ENCODE measurements around the gene XRN2. TPM values are rescaled to one million over a fixed set of nuclear protein-coding genes. Genes with fewer than 3 reads are reported as not detected.

XRN2 gene
- total and polyA plus RNA-seq, 2 donors (not counting 1 experiment from before 2014, with no cell fraction given) = 19.0 to 46.2 TPM

DNA sequence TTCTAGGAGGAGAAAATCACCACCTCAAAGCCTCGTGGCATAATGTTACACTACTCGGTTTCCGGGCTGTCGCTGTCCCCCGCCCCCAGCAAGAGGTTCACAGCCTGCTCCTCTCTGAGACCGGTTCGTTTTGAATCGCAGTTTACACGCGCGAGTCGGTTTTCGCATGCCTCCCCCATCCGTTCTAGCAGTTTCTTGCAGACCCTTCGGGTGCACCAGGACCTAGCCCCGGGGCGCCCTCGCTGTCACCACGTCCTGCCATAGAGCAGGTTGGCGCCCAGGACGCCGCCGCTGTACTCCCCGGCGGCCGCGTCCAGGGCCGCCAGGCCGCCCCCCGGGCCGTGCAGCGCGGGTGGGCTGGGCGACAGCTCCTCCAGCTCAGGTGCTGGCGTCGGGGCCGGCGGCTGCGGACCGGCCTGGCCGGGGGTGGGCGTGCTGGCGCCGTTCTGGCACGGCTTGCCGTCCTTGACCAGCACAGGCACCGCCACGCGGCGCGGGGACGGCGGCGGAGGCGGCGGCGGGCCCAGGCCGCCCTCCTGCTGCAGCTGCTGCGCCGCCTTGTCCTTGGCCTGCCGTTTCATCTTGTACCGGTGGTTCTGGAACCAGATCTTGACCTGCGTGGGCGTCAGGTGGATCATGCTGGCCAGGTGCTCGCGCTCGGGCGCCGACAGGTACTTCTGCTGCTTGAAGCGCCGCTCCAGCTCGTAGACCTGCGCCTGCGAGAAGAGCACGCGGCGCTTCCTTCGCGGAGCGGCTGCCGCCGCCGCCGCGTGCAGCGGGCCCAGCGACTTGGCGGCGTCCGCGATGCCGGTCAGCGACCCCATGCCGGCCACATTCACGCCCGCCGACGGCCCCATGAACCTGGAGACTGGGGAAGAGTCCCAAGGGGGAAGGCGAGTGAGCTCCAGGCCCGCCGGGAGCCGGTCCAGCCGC is 92.8 kb downstream of the XRN2 start:
- no peaks in the 10 kb centered on the region for H3K79me2 ChIP-seq (ENCODE audit: control insufficient read depth, insufficient read depth, low read length)
- no peak for ATAC-seq (ENCODE audit: low read depth)
- H3K27ac ChIP-seq (ENCODE audit: low read length in 2 of 2) = no peak overlapping the region
- peak overlapping the region; percentile 55 for H2AFZ ChIP-seq (ENCODE audit: insufficient read depth, low read depth, low read length, poor library complexity, severe bottlenecking)
- CTCF ChIA-PET = interaction anchor here (1.3 kb wide), 1 partner anchor 160 kb away, joined by 3 read pairs; no protein-coding TSS in a partner anchor
- H3K9ac ChIP-seq (ENCODE audit: low read length) = no peak overlapping the region
- Mint-ChIP-seq H3K27me3 (peaks cover 63% of the 10 kb centered on the region), H3K4me1 (peaks cover 21% of the 10 kb centered on the region), H3K4me3 (peak overlapping the region; percentile 63), H3K27ac (no peak overlapping the region), H3K9me3 (ENCODE audit: insufficient read depth) (no peaks in the 10 kb centered on the region)
- POLR2A ChIA-PET = no interaction called here
- no peaks in the 10 kb centered on the region for H4K20me1 ChIP-seq (ENCODE audit: control insufficient read depth, insufficient read depth, low read length, poor library complexity, severe bottlenecking)
- peaks cover 12 to 30% of the 10 kb centered on the region in 2 donors for H3K4me1 ChIP-seq (ENCODE audit: control insufficient read depth in 2 of 2, insufficient read depth in 2 of 2, low read length in 2 of 2)
- TF ChIP-seq, protein P1, sequence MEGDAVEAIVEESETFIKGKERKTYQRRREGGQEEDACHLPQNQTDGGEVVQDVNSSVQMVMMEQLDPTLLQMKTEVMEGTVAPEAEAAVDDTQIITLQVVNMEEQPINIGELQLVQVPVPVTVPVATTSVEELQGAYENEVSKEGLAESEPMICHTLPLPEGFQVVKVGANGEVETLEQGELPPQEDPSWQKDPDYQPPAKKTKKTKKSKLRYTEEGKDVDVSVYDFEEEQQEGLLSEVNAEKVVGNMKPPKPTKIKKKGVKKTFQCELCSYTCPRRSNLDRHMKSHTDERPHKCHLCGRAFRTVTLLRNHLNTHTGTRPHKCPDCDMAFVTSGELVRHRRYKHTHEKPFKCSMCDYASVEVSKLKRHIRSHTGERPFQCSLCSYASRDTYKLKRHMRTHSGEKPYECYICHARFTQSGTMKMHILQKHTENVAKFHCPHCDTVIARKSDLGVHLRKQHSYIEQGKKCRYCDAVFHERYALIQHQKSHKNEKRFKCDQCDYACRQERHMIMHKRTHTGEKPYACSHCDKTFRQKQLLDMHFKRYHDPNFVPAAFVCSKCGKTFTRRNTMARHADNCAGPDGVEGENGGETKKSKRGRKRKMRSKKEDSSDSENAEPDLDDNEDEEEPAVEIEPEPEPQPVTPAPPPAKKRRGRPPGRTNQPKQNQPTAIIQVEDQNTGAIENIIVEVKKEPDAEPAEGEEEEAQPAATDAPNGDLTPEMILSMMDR (IDR thresholded peaks at IDR 0.05) = no peak
- TF ChIP-seq EZH2 (IDR thresholded peaks at IDR 0.05; ENCODE audit: borderline replicate concordance, insufficient read depth, low read depth, low read length, poor library complexity, severe bottlenecking) = peak; percentile 12
- peak; percentile 65 for DNase-seq
- 13% methylated on average over 103 of the region's 103 CpGs for WGBS (ENCODE audit: insufficient coverage)
- peaks cover 6 to 71% (median 48%) of the 10 kb centered on the region in 4 experiments for H3K27me3 ChIP-seq (replicated peaks in 1 of 4; ENCODE audit: control extremely low read depth in 1 of 4, control insufficient read depth in 3 of 4, insufficient read depth in 4 of 4, low read length in 3 of 4)
- intact Hi-C loops (cut with micrococcal nuclease) = loop anchor here (5.0 to 10.0 kb wide), 2 partner anchors 91 to 111 kb away; partner anchors contain the start of gene XRN2
- H3K4me3 ChIP-seq (ENCODE audit: control extremely low read depth in 1 of 5, extremely low read depth in 1 of 5, insufficient read depth in 1 of 5, low read depth in 2 of 5, low read length in 4 of 5) = peak overlapping the region in 1 of 5 experiments; percentile 3
- H3K36me3 ChIP-seq (replicated peaks in 1 of 2; ENCODE audit: control extremely low read depth in 1 of 2, control insufficient read depth in 1 of 2, extremely low read depth in 1 of 2, insufficient read depth in 2 of 2, low read length in 1 of 2) = no peaks in the 10 kb centered on the region
- H3K9me3 ChIP-seq (ENCODE audit: control extremely low read depth in 1 of 3, control insufficient read depth in 2 of 3, insufficient read depth in 1 of 3, low read length in 2 of 3) = peaks cover 2 to 9% (median 8%) of the 10 kb centered on the region in 3 donors
- H3K4me2 ChIP-seq (replicated peaks; ENCODE audit: low read depth, low read length, poor library complexity, severe bottlenecking) = peak overlapping the region; percentile 66
